ENCODE results near the gene WNK1.
"Not testable (repeated sequence)": the region's sequence is repeated elsewhere in the genome, so short reads cannot be mapped to it uniquely, and the experiment has no call there.

DNA sequence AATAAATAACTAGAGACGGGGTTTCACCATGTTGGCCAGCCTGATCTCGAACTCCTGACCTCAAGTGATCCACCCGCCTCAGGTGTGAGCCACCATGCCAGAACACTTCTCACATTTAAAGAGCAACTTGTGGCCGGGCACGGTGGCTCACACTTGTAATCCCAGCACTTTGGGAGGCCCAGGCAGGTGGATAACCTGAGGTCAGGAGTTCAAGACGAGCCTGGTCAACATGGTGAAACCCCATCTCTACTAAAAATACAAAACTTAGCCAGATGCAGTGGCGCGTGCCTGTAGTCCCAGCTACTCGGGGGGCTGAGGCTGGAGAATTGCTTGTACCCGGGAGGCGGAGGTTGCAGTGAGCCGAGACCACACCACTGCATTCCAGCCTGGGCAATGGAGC is 183.5 kb downstream of the WNK1 start:
- TF ChIP-seq POLR2A, POLR2AphosphoS5 (IDR thresholded peaks at IDR 0.05; ENCODE audit: low read depth, low read length): not testable (repeated sequence)
